ENCODE results near the gene CXCL9. TPM values are rescaled to one million over a fixed set of nuclear protein-coding genes. Genes with fewer than 3 reads are reported as not detected.
A peak's percentile ranks its signal among the peaks of the same experiment; 100 is the strongest.

Gene CXCL9
- total and polyA plus RNA-seq, 2 donors: 0.48 to 1.3 TPM

- Histone ChIP-seq H3K4me3 (ENCODE audit: low read depth, low read length) (no peak overlapping the region), H3K27ac (ENCODE audit: low read depth) (no peak overlapping the region), H3K36me3 (ENCODE audit: insufficient read depth) (no peaks in the 10 kb centered on the region), H3K4me1 (ENCODE audit: insufficient read depth) (no peaks in the 10 kb centered on the region)
- 10% methylated on average over 6 of the region's 6 CpGs for WGBS
- DNase-seq (ENCODE audit: extremely low spot score): no peak
These were observed 21.0 kb upstream of the CXCL9 start for GRCh38 chr4:76028350-76028765.

- no peak for DNase-seq (ENCODE audit: extremely low spot score)
- no peaks in the 10 kb centered on the region for H3K36me3 ChIP-seq (ENCODE audit: insufficient read depth)
- H3K4me3 ChIP-seq (ENCODE audit: low read depth, low read length): no peak overlapping the region
- H3K4me1 ChIP-seq (ENCODE audit: insufficient read depth): no peaks in the 10 kb centered on the region
- H3K27ac ChIP-seq (ENCODE audit: low read depth): no peak overlapping the region
- 79% methylated on average over 4 of the region's 4 CpGs for WGBS
These were observed 16.8 kb upstream of the CXCL9 start for GRCh38 chr4:76024065-76024464.

GRCh38 chr4:76023389-76023788 is 16.1 kb upstream of the CXCL9 start, which contains the start of gene CXCL10:
Gene CXCL10, minus strand, starts transcription at chr4:76023497. Its CDS starts 66 bp downstream, at chr4:76023431.
- H3K27ac ChIP-seq (ENCODE audit: low read depth): no peak within 1 kb of the TSS
- no peak for DNase-seq (ENCODE audit: extremely low spot score)
- no peak within 1 kb of the TSS for H3K4me3 ChIP-seq (ENCODE audit: low read depth, low read length)
- H3K4me1 ChIP-seq (ENCODE audit: insufficient read depth): no peaks in the 10 kb centered on the region
- 23% methylated on average over 3 of the region's 3 CpGs for WGBS
- no peaks in the 10 kb centered on the region for H3K36me3 ChIP-seq (ENCODE audit: insufficient read depth)

- H3K36me3 ChIP-seq (ENCODE audit: insufficient read depth): no peaks in the 10 kb centered on the region
- no peak for DNase-seq (ENCODE audit: extremely low spot score)
- WGBS: 78% methylated on average over 2 of the region's 2 CpGs
- no peak overlapping the region for H3K27ac ChIP-seq (ENCODE audit: low read depth)
- no peaks in the 10 kb centered on the region for H3K4me1 ChIP-seq (ENCODE audit: insufficient read depth)
- no peak overlapping the region for H3K4me3 ChIP-seq (ENCODE audit: low read depth, low read length)
These were observed 15.4 kb upstream of the CXCL9 start for GRCh38 chr4:76022677-76023076.

- no peak for DNase-seq (ENCODE audit: extremely low spot score)
- no peak overlapping the region for H3K4me3 ChIP-seq (ENCODE audit: low read depth, low read length)
- H3K4me1 ChIP-seq (ENCODE audit: insufficient read depth): no peaks in the 10 kb centered on the region
- H3K27ac ChIP-seq (ENCODE audit: low read depth): no peak overlapping the region
- H3K36me3 ChIP-seq (ENCODE audit: insufficient read depth): no peaks in the 10 kb centered on the region
- 80% methylated on average over 4 of the region's 4 CpGs for WGBS
These were observed 14.7 kb upstream of the CXCL9 start for GRCh38 chr4:76022031-76022430.

- Histone ChIP-seq H3K4me3 (ENCODE audit: low read depth, low read length) (no peak overlapping the region), H3K36me3 (ENCODE audit: insufficient read depth) (no peaks in the 10 kb centered on the region), H3K27ac (ENCODE audit: low read depth) (no peak overlapping the region), H3K4me1 (ENCODE audit: insufficient read depth) (peaks cover 3% of the 10 kb centered on the region)
- DNase-seq (ENCODE audit: extremely low spot score): no peak
- 90% methylated on average over 3 of the region's 3 CpGs for WGBS
These were observed 9.9 kb upstream of the CXCL9 start for GRCh38 chr4:76017056-76017686.

GRCh38 chr4:76016393-76016792 is 9.1 kb upstream of the CXCL9 start:
- H3K4me3 ChIP-seq (ENCODE audit: low read depth, low read length): no peak overlapping the region
- H3K36me3 ChIP-seq (ENCODE audit: insufficient read depth): no peaks in the 10 kb centered on the region
- no peak overlapping the region for H3K27ac ChIP-seq (ENCODE audit: low read depth)
- 89% methylated on average over 2 of the region's 2 CpGs for whole genome bisulfite sequencing
- no peak for DNase-seq (ENCODE audit: extremely low spot score)
- H3K4me1 ChIP-seq (ENCODE audit: insufficient read depth): peaks cover 3% of the 10 kb centered on the region

GRCh38 chr4:76013540-76013939 is 6.2 kb upstream of the CXCL9 start:
- Histone ChIP-seq H3K27ac (ENCODE audit: low read depth) (no peak overlapping the region), H3K4me1 (ENCODE audit: insufficient read depth) (peaks cover 3% of the 10 kb centered on the region), H3K4me3 (ENCODE audit: low read depth, low read length) (no peak overlapping the region), H3K36me3 (ENCODE audit: insufficient read depth) (no peaks in the 10 kb centered on the region)
- no peak for DNase-seq (ENCODE audit: extremely low spot score)
- 28% methylated on average over 1 of the region's 1 CpG for WGBS

- no peak overlapping the region for H3K4me3 ChIP-seq (ENCODE audit: low read depth, low read length)
- 13% methylated on average over 1 of the region's 1 CpG for WGBS
- no peak for DNase-seq (ENCODE audit: extremely low spot score)
- peaks cover 3% of the 10 kb centered on the region for H3K4me1 ChIP-seq (ENCODE audit: insufficient read depth)
- H3K36me3 ChIP-seq (ENCODE audit: insufficient read depth): no peaks in the 10 kb centered on the region
- no peak overlapping the region for H3K27ac ChIP-seq (ENCODE audit: low read depth)
These were observed 5.1 kb upstream of the CXCL9 start for GRCh38 chr4:76012388-76012801.

GRCh38 chr4:76011700-76012387 is 4.5 kb upstream of the CXCL9 start:
- DNase-seq (ENCODE audit: extremely low spot score): peak; percentile 41
- Histone ChIP-seq H3K36me3 (ENCODE audit: insufficient read depth) (no peaks in the 10 kb centered on the region), H3K4me1 (ENCODE audit: insufficient read depth) (peaks cover 3% of the 10 kb centered on the region), H3K4me3 (ENCODE audit: low read depth, low read length) (peak overlapping the region; percentile 17), H3K27ac (ENCODE audit: low read depth) (peak overlapping the region; percentile 64)
- WGBS: 18% methylated on average over 13 of the region's 13 CpGs

GRCh38 chr4:76011018-76011670 is 3.8 kb upstream of the CXCL9 start:
- Histone ChIP-seq H3K4me1 (ENCODE audit: insufficient read depth) (peaks cover 3% of the 10 kb centered on the region), H3K4me3 (ENCODE audit: low read depth, low read length) (no peak overlapping the region), H3K36me3 (ENCODE audit: insufficient read depth) (no peaks in the 10 kb centered on the region), H3K27ac (ENCODE audit: low read depth) (no peak overlapping the region)
- no peak for DNase-seq (ENCODE audit: extremely low spot score)
- WGBS: 95% methylated on average over 31 of the region's 31 CpGs

- WGBS: 96% methylated on average over 13 of the region's 13 CpGs
- H3K27ac ChIP-seq (ENCODE audit: low read depth): no peak overlapping the region
These were observed 3.3 kb upstream of the CXCL9 start for GRCh38 chr4:76010576-76010975.

GRCh38 chr4:76009311-76009710 is 2.0 kb upstream of the CXCL9 start:
- Histone ChIP-seq H3K4me1 (ENCODE audit: insufficient read depth) (peaks cover 3% of the 10 kb centered on the region), H3K4me3 (ENCODE audit: low read depth, low read length) (no peak overlapping the region), H3K36me3 (ENCODE audit: insufficient read depth) (no peaks in the 10 kb centered on the region), H3K27ac (ENCODE audit: low read depth) (no peak overlapping the region)
- WGBS: 75% methylated on average over 5 of the region's 5 CpGs
- DNase-seq (ENCODE audit: extremely low spot score): no peak

More at GRCh38 chr4:76010576-76010975, 3.3 kb upstream of the CXCL9 start:
- Histone ChIP-seq H3K36me3 (ENCODE audit: insufficient read depth) (no peaks in the 10 kb centered on the region), H3K4me3 (ENCODE audit: low read depth, low read length) (no peak overlapping the region), H3K4me1 (ENCODE audit: insufficient read depth) (peaks cover 3% of the 10 kb centered on the region)
- no peak for DNase-seq (ENCODE audit: extremely low spot score)

- Histone ChIP-seq H3K27ac (ENCODE audit: low read depth) (no peak overlapping the region), H3K4me1 (ENCODE audit: insufficient read depth) (no peaks in the 10 kb centered on the region), H3K36me3 (ENCODE audit: insufficient read depth) (no peaks in the 10 kb centered on the region), H3K4me3 (ENCODE audit: low read depth, low read length) (no peak overlapping the region)
- WGBS: 83% methylated on average over 3 of the region's 3 CpGs
- no peak for DNase-seq (ENCODE audit: extremely low spot score)
These were observed 3.7 kb downstream of the CXCL9 start for GRCh38 chr4:76003620-76004019.

Data from urinary bladder (tissue), 4 donors.